GM19467 (cell line): Measurements from ENCODE around the gene TMPRSS15.

Experiments
- ATAC-seq: cut with Tn5 transposase; IDR thresholded peaks from one replicate; pipeline ENCODE4 v1.9.1; 2021; ENCODE audit warnings: mild to moderate bottlenecking, moderate library complexity; ENCODE audit not compliant: unreplicated experiment

The TMPRSS15 gene

GRCh38 chr21:18248171-18248570 lies 155.4 kb downstream of the TMPRSS15 start:
- no peak for ATAC-seq

- ATAC-seq = no peak
Observed at GRCh38 chr21:18245464-18245967, 158.1 kb downstream of the TMPRSS15 start.

GRCh38 chr21:18244671-18245463 lies 158.7 kb downstream of the TMPRSS15 start, which contains the start of gene CHODL:
TSS of gene CHODL (plus strand) at chr21:18244833. CDS start at chr21:18245224, 391 bp downstream.
- ATAC-seq = no peak

- ATAC-seq = no peak
Observed at GRCh38 chr21:18235545-18235944, 168.0 kb downstream of the TMPRSS15 start.

GRCh38 chr21:18228060-18228739 lies 175.4 kb downstream of the TMPRSS15 start:
- no peak for ATAC-seq

GRCh38 chr21:18222346-18222745 lies 181.2 kb downstream of the TMPRSS15 start:
- no peak for ATAC-seq

- no peak for ATAC-seq
Observed at GRCh38 chr21:18220498-18220897, 183.1 kb downstream of the TMPRSS15 start.
